Raji (cell line): Measurements from ENCODE around the gene DOCK3.

Experiments
- POLR2A ChIP-seq: IDR thresholded peaks from 2 replicates; pipeline ENCODE4 v1.6.1; 2011; ENCODE audit warnings: low read depth, low read length, control low read depth; ENCODE audit not compliant: insufficient read depth

DOCK3 gene

DNA sequence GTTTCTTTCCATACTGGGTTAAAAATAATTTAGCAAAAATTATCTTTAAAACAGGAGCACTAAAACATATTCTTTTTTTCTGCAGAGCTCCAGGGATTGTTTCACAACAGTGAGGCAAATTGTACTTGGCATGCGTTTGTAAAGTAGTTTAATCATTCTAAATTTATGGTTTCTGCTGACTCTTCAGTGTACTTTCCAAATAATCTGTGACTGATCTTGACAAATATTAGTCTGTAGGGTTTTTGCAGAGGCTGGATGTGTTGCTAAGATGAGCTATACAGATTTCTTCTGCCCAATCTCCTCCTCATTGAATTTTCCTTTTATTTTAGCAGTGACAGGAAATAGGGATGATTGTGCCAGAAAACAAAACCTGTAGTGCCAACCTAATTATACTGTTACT lies 382.4 kb downstream of the DOCK3 start:
- no peak for TF ChIP-seq POLR2A

- TF ChIP-seq POLR2A: no peak
Measured at GRCh38 chr3:51063053-51063452, 388.3 kb downstream of the DOCK3 start.

GRCh38 chr3:51075221-51075775 lies 400.6 kb downstream of the DOCK3 start:
- no peak for TF ChIP-seq POLR2A

DNA sequence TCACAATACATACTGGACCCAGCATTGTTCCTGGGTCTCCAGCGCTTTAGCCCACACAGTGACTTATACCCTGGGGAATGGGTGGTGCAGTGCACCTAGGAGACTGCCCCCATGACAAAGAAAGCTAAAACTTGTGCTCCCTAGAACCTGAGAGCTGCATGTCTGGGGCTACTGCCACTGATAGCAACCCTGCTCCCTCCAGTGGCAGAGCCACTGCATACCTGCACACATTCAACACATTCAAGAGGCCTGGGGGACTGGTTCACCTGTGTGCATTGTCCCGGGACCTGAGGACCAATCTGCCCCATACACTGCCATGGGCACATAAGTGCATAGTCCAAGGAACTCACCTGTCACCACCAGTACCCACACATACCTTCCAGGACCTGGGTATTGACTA lies 407.6 kb downstream of the DOCK3 start:
- TF ChIP-seq POLR2A: no peak

- no peak for TF ChIP-seq POLR2A
Measured at GRCh38 chr3:51083490-51083889, 408.8 kb downstream of the DOCK3 start.

- no peak for TF ChIP-seq POLR2A
Measured at GRCh38 chr3:51099794-51100535, 425.2 kb downstream of the DOCK3 start.

DNA sequence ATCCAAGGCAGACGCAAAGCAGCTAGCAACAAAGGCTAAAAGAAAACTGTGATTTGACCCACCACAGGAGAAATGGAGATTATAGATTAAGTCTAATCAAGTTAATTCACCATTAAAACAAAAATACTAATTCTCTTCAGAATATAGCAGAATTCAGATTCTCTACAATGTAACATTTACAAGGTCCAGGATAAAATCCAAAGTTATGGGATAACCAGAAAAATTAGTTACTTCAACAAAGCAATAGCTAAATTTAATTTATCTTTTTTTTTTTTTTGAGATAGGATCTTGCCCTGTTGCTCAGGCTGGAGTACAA lies 425.8 kb downstream of the DOCK3 start:
- no peak for TF ChIP-seq POLR2A

DNA sequence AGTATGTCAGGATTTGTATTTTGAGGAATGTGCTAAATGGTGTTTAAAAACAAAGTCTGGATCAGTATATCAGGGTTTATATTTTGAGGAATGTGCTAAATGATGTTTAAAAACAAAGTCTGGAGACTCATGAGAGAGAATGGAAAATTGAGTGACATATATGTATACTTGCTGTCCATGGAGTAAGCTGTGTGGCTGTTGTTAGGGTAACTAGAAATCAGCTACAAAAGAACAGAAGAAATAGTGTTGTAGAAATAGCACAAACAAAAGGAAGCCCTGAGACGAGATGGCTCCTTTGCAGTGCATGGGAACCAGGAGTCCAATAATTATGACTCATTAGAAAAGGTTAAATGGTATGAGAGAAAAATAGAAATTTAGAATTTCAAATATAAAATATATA lies 427.7 kb downstream of the DOCK3 start:
- TF ChIP-seq POLR2A: no peak

DNA sequence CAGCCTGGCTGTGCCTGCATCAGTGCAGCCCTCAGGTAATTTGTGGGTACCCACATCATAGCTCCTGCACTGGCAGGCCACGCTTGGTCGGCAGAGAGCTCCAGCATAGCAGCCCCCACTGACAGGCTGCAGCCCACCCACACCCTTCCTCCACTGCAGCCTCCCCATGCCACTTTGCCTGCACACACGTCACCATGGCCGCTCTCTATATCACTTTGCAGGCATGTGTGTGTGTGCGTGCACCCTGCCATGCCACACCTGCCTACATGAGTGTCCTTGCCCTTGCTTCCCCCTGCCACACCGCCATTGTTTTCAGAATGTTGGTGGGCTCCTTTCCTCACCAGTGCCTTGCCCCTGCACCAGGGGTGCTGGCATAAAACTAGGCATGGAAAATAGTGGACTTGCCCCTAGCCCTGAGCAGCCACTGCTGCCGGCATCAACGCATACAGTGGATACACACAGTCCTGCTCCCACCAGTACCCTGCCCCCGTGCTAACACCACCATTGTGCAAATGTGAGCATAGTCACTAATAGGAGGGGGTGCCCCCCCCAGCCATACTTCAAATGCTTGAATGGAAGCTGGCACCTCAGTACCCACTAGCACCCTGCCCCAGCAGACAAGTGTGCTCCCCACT lies 431.6 kb downstream of the DOCK3 start:
- TF ChIP-seq POLR2A: no peak

GRCh38 chr3:51110586-51110985 lies 435.9 kb downstream of the DOCK3 start:
- TF ChIP-seq POLR2A: no peak

GRCh38 chr3:51122944-51123343 lies 448.2 kb downstream of the DOCK3 start:
- no peak for TF ChIP-seq POLR2A

GRCh38 chr3:51123531-51123930 lies 448.8 kb downstream of the DOCK3 start:
- TF ChIP-seq POLR2A: no peak

- no peak for TF ChIP-seq POLR2A
Measured at GRCh38 chr3:51137715-51138114, 463.0 kb downstream of the DOCK3 start.

- TF ChIP-seq POLR2A: no peak
Measured at GRCh38 chr3:51139616-51140015, 464.9 kb downstream of the DOCK3 start.

DNA sequence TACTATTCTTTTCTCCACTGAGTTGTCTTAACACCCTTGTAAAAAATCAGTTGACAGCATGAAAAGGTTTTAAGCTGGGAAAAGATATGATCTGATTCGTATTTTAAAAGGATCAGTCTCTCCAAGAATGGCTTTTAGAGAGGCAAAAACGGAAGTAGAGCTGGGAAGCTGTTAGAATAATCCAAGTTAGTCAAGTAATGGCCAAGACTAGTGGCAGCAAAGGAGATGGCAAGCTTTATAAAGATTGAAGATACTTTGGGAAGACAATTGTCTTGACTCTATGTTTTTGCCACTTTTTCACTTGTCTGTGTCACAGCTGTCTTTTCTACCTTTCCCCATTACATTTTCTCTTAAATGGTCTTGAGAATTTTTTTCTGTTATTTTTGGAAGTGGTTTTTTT lies 466.8 kb downstream of the DOCK3 start:
- no peak for TF ChIP-seq POLR2A

GRCh38 chr3:51145811-51146585 lies 471.3 kb downstream of the DOCK3 start:
- no peak for TF ChIP-seq POLR2A

DNA sequence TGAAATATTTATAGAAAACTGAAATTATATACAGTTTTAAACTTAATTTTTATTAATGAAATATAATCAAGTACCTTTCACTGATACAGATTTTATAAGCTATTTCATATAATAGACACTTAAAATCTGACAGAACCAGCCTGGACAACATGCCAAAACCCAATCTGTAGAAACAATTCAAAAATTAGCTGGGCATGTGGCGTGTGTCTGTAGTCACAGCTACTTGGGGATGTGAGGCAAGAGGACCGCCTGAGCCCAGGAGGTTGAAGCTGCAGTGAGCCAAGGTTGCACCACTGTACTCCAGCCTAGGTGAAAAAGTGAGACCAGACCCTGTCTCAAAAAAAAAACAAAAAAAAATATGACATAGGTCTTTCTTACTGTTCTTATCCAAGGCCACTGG lies 472.1 kb downstream of the DOCK3 start:
- no peak for TF ChIP-seq POLR2A

GRCh38 chr3:51156147-51156546 lies 481.4 kb downstream of the DOCK3 start:
- no peak for TF ChIP-seq POLR2A
